Body of pancreas (tissue), 4 donors: ENCODE measurements around the gene ZNF32. TPM values are rescaled to one million over a fixed set of nuclear protein-coding genes. Genes with fewer than 3 reads are reported as not detected.
A peak's percentile ranks its signal among the peaks of the same experiment; 100 is the strongest.

ENCODE experiments used
- ATAC-seq: fragments of 150-250 bp; one replicate; pipeline ENCODE4 v1.9.1; 2016
- DNase-seq, 4 donors: peaks; one replicate each; pipeline ENCODE4 v3.0.0-alpha.2; 2019
- H3K27ac ChIP-seq, 4 donors: fragments of 200-600 bp; sonication (generic); 1 replicate in 3 of 4; 2 replicates in 1 of 4; pipeline versions ENCODE4 v1.5.1 to v1.6.1; 2016 to 2019; ENCODE audit warnings: mild to moderate bottlenecking in 1 of 4, mixed read lengths in 1 of 4, moderate library complexity in 1 of 4
- H3K27me3 ChIP-seq, 2 donors: fragments of 200-600 bp; sonication (generic); one replicate each; pipeline ENCODE4 v1.6.0; 2016; ENCODE audit warnings: mild to moderate bottlenecking in 1 of 2
- H3K36me3 ChIP-seq, 2 donors: fragments of 200-600 bp; sonication (generic); replicated peaks in 1 of 2; 2 replicates each; pipeline ENCODE4 v1.5.1; 2016; ENCODE audit warnings: low read depth in 2 of 2; ENCODE audit not compliant: insufficient read depth in 1 of 2
- H3K4me1 ChIP-seq: fragments of 200-600 bp; sonication (generic); one replicate; pipeline ENCODE4 v1.6.0; 2016
- H3K4me3 ChIP-seq, 2 donors: fragments of 200-600 bp; sonication (generic); 1 replicate in 1 of 2; 2 replicates in 1 of 2; pipeline ENCODE4 v1.5.1; 2016 to 2019
- H3K9me3 ChIP-seq, 3 donors: fragments of 200-600 bp; sonication (generic); 1 replicate in 2 of 3; 2 replicates in 1 of 3; pipeline ENCODE4 v1.5.1; 2016
- POLR2A ChIP-seq, 3 donors: fragments of 450-650 bp; IDR thresholded peaks; one replicate each; pipeline ENCODE4 v1.6.1; 2016; ENCODE audit warnings: antibody characterized with exemption in 3 of 3, mild to moderate bottlenecking in 2 of 3
- WGBS, 2 donors: methylation state at CpG; one replicate each; pipeline ENCODE4 v1.1.5; 2017; 5-methylcytosine and 5-hydroxymethylcytosine counted together
- intact Hi-C: fragments of 100-400 bp; cut with DNase I; formaldehyde crosslinking; loops from one replicate; pipeline ENCODE4 v1.15.1; 2023
- total RNA-seq, 2 donors: library from RNA; depleted of rRNA; stranded (reverse); fragments of >200 nt; gene quantifications; one replicate each; pipeline ENCODE4 v1.1.0, GENCODE V29; 2016
- TF ChIP-seq, protein P1 (sequence below), 7 experiments: fragments of 450-650 bp in 4 of 7; fragments of 200-600 bp in 3 of 7; sonication (generic) in 3 of 7; IDR thresholded peaks; one replicate each; pipeline ENCODE4 v1.5.1; 2016 to 2019; ENCODE audit warnings: antibody characterized with exemption in 7 of 7

Gene ZNF32, protein sequence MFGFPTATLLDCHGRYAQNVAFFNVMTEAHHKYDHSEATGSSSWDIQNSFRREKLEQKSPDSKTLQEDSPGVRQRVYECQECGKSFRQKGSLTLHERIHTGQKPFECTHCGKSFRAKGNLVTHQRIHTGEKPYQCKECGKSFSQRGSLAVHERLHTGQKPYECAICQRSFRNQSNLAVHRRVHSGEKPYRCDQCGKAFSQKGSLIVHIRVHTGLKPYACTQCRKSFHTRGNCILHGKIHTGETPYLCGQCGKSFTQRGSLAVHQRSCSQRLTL
- 10 to 100 TPM; 31.6 to 47.5 TPM for total RNA-seq

- Histone ChIP-seq H3K9me3 (peaks cover 0 to 28% (median 5%) of the 10 kb centered on the region in 3 donors), H3K27ac (peak within 1 kb of the TSS; percentile 27 to 78 (median 76)), H3K27me3 (no peaks in the 10 kb centered on the region), H3K4me1 (peaks cover 16% of the 10 kb centered on the region), H3K4me3 (peak within 1 kb of the TSS; percentile 73 to 80), H3K36me3 (peaks cover 11 to 22% of the 10 kb centered on the region in 2 donors)
- 0 to 1% methylated on average over 10 to 69 of the region's 90 CpGs for WGBS, 2 donors
- TF ChIP-seq POLR2A (IDR thresholded peaks at IDR 0.05): peak; percentile 55 to 61 (median 56)
- TF ChIP-seq, protein P1, sequence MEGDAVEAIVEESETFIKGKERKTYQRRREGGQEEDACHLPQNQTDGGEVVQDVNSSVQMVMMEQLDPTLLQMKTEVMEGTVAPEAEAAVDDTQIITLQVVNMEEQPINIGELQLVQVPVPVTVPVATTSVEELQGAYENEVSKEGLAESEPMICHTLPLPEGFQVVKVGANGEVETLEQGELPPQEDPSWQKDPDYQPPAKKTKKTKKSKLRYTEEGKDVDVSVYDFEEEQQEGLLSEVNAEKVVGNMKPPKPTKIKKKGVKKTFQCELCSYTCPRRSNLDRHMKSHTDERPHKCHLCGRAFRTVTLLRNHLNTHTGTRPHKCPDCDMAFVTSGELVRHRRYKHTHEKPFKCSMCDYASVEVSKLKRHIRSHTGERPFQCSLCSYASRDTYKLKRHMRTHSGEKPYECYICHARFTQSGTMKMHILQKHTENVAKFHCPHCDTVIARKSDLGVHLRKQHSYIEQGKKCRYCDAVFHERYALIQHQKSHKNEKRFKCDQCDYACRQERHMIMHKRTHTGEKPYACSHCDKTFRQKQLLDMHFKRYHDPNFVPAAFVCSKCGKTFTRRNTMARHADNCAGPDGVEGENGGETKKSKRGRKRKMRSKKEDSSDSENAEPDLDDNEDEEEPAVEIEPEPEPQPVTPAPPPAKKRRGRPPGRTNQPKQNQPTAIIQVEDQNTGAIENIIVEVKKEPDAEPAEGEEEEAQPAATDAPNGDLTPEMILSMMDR (IDR thresholded peaks at IDR 0.05): no peak
- peak; percentile 84 to 88 (median 86) for DNase-seq
- peak; percentile 99 for ATAC-seq
- intact Hi-C loops: no loop called here
Observed at GRCh38 chr10:43648398-43649184, at the start of gene ZNF32. Gene ZNF32, minus strand, starts transcription at chr10:43648881. Its CDS starts 2,748 bp downstream, at chr10:43646133.

DNA sequence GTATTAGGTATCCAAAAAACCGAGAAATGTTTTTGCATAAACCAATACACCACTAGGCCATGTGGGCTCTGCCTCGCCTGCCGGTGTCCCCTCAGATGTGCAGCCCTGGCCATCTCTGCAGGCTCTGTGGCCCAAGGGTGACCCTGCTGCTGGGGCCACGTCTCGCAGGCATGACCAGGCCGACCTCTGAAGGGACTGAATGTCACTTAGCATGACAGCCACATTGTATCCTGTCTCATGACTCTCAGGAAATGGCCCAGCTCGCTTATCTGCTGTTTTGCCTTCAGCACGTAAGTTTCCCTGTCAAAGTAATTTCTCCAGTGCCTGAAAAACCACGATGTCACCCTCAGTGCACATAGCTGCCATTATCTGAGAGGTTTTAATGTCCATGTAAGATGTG, 49.5 kb upstream of the ZNF32 start:
- intact Hi-C loops: loop anchor here (10.0 kb wide), 1 partner anchor 87 kb away; no protein-coding TSS in a partner anchor
- Histone ChIP-seq H3K27ac (no peak overlapping the region), H3K9me3 (no peaks in the 10 kb centered on the region), H3K4me1 (no peaks in the 10 kb centered on the region), H3K4me3 (no peak overlapping the region), H3K36me3 (no peaks in the 10 kb centered on the region), H3K27me3 (no peaks in the 10 kb centered on the region)
- no peak for ATAC-seq
- DNase-seq: no peak
- TF ChIP-seq POLR2A (IDR thresholded peaks at IDR 0.05): no peak
- TF ChIP-seq, protein P1 (IDR thresholded peaks at IDR 0.05): no peak
- 70 to 74% methylated on average over 9 of the region's 9 CpGs for WGBS, 2 donors

DNA sequence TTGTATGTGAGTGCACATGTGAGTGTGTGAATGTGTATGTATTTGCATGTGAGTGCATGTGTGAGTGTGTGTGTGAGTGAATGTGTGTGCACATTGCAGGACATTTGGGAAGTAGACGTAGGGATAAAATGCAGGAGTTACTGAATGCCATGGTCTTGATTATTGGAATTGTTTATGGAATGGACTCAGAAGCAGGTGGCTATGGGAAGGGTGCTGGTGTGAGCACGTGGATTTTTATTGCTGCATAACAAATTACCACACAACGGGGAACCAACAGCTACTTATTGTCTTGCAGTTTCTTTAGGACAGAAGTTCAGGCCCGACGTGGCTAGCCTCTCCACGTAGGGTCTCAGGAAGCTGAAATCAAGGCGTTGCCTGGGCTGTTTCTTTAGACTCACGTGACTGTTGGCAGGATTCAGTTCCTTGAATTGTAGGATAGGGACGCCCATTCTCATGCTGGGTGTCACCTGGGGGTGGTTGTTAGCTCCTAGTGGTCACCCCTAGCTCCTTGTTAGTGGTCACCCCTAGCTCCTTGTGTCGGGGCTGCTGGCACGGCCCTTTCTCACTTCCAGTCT, 48.3 kb upstream of the ZNF32 start:
- intact Hi-C loops: loop anchor here (10.0 kb wide), 1 partner anchor 88 kb away; no protein-coding TSS in a partner anchor
- DNase-seq: no peak
- Histone ChIP-seq H3K27ac (no peak overlapping the region), H3K4me1 (peaks cover 3% of the 10 kb centered on the region), H3K27me3 (no peaks in the 10 kb centered on the region), H3K9me3 (no peaks in the 10 kb centered on the region), H3K4me3 (no peak overlapping the region), H3K36me3 (no peaks in the 10 kb centered on the region)
- TF ChIP-seq, protein P1 (IDR thresholded peaks at IDR 0.05): no peak
- no peak for TF ChIP-seq POLR2A (IDR thresholded peaks at IDR 0.05)
- ATAC-seq: no peak
- 83% methylated on average over 11 of the region's 11 CpGs for WGBS, 2 donors

DNA sequence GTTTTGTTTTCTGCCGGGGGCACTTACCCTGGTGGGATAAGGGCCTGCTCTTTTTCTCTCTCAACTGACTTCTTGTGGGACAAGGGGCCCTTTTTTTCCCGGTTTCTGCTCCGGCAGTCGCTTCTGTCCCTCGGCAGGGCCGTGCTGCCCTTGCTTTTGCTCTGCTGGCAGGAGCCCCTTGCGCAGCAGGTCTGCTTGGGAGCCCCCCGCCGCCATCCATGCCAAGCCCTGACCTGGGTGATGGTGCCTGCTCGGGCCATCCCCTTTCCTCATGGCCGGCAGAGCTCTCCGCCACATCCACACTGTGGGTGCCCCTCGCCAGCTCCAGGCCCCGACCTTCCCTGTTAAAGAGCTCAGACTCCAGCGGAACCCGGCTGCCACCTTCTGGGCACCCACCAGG, 47.0 kb upstream of the ZNF32 start:
- DNase-seq (no peak), ATAC-seq (no peak)
- no peak overlapping the region for H3K4me3 ChIP-seq
- H3K27ac ChIP-seq: no peak overlapping the region
- H3K4me1 ChIP-seq: peaks cover 9% of the 10 kb centered on the region
- 89 to 94% methylated on average over 11 to 13 of the region's 16 CpGs for WGBS, 2 donors
- H3K27me3 ChIP-seq: no peaks in the 10 kb centered on the region
- H3K9me3 ChIP-seq: no peaks in the 10 kb centered on the region
- TF ChIP-seq, protein P1 (IDR thresholded peaks at IDR 0.05): no peak
- TF ChIP-seq POLR2A (IDR thresholded peaks at IDR 0.05): no peak
- H3K36me3 ChIP-seq: no peaks in the 10 kb centered on the region
- intact Hi-C loops: loop anchor here (10.0 kb wide), 1 partner anchor 89 kb away; no protein-coding TSS in a partner anchor
